ENCODE measurements around the gene HNRNPA0. TPM values are rescaled to one million over a fixed set of nuclear protein-coding genes. Genes with fewer than 3 reads are reported as not detected.

The HNRNPA0 gene
- total and polyA plus RNA-seq, 2 donors (not counting 3 experiments of a cell fraction or from before 2014, with no cell fraction given), result 16.0 to 37.5 TPM

- H3K4me1 ChIP-seq (ENCODE audit: control insufficient read depth, extremely low read depth, insufficient read depth, low read length), result peaks cover 40% of the 10 kb centered on the region
- H2AFZ ChIP-seq (ENCODE audit: low read depth, low read length), result peak overlapping the region; percentile 2
- intact Hi-C loops (cut with micrococcal nuclease), result loop anchor here (1.0 to 5.0 kb wide), 4 partner anchors 15 to 175 kb away; no protein-coding TSS in a partner anchor
- FAIRE-seq (peak; percentile 92), DNase-seq (ENCODE audit: low read depth, low spot score) (peak; percentile 98)
- peak overlapping the region; percentile 24 for H3K9ac ChIP-seq (replicated peaks; ENCODE audit: extremely low read depth, insufficient read depth, low read length)
- no peaks in the 10 kb centered on the region for H3K9me3 ChIP-seq (replicated peaks; ENCODE audit: control insufficient read depth, insufficient read depth, low read length)
- no peaks in the 10 kb centered on the region for H3K27me3 ChIP-seq (ENCODE audit: control insufficient read depth in 2 of 2, insufficient read depth in 2 of 2, low read length in 2 of 2)
- H4K20me1 ChIP-seq (replicated peaks; ENCODE audit: control insufficient read depth, extremely low read depth, insufficient read depth, low read length), result no peaks in the 10 kb centered on the region
- no peaks in the 10 kb centered on the region for H3K79me2 ChIP-seq (ENCODE audit: control insufficient read depth, insufficient read depth, low read length)
- dilution Hi-C loops (cut with MboI; ENCODE audit: extremely low pct_ligation_motif_present, low sequenced_read_pairs), result no loop called here
- no peak overlapping the region for H3K4me3 ChIP-seq (replicated peaks in 1 of 3; ENCODE audit: insufficient read depth in 1 of 3, low read depth in 1 of 3, low read length in 3 of 3)
- BruUV-seq (replicated peaks), result TSS peak; percentile 38
- no peaks in the 10 kb centered on the region for H3K9me1 ChIP-seq (replicated peaks; ENCODE audit: control insufficient read depth, extremely low read depth, insufficient read depth, low read length)
- TF ChIP-seq POLR2A (IDR thresholded peaks at IDR 0.05; ENCODE audit: low read depth, low read length) (peak; percentile 46), POLR2AphosphoS5 (IDR thresholded peaks at IDR 0.05; ENCODE audit: insufficient read depth, low read depth, low read length) (peak; percentile 63), MYC (IDR thresholded peaks at IDR 0.05; ENCODE audit: low read depth, low read length) (no peak), FOS (IDR thresholded peaks at IDR 0.05; ENCODE audit: borderline replicate concordance, insufficient read depth, low read length) (peak; percentile 95), CTCF (IDR thresholded peaks at IDR 0.05; ENCODE audit: extremely low read depth in 1 of 2, insufficient read depth in 1 of 2, low read depth in 1 of 2, low read length in 2 of 2) (no peak), EZH2 (IDR thresholded peaks at IDR 0.05; ENCODE audit: borderline replicate concordance, low read depth, low read length, severe bottlenecking) (no peak), GATA2 (IDR thresholded peaks at IDR 0.05; ENCODE audit: insufficient read depth, insufficient read length, low read depth, low read length) (peak; percentile 91), JUN (IDR thresholded peaks at IDR 0.05; ENCODE audit: borderline replicate concordance, insufficient read depth, insufficient read length, low read depth) (peak; percentile 82)
- TF ChIP-seq, protein P1, sequence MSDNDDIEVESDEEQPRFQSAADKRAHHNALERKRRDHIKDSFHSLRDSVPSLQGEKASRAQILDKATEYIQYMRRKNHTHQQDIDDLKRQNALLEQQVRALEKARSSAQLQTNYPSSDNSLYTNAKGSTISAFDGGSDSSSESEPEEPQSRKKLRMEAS (IDR thresholded peaks at IDR 0.05; ENCODE audit: insufficient read depth, insufficient read length), result no peak
- CTCF ChIA-PET, result interaction anchor here (0.6 to 8.7 kb wide), 11 partner anchors 10 to 108 kb away, joined by 3 to 226 read pairs (median 9); no protein-coding TSS in a partner anchor
- H3K27ac ChIP-seq (ENCODE audit: insufficient read depth, low read depth, low read length), result peak overlapping the region; percentile 42
- POLR2A ChIA-PET, result no interaction called here
- H3K4me2 ChIP-seq (ENCODE audit: insufficient read depth, low read length), result peak overlapping the region; percentile 47
- H3K36me3 ChIP-seq (ENCODE audit: control insufficient read depth in 2 of 2, extremely low read depth in 1 of 2, insufficient read depth in 2 of 2, low read length in 2 of 2), result no peaks in the 10 kb centered on the region
Measured at GRCh38 chr5:137737349-137738131, 16.6 kb downstream of the HNRNPA0 start.
